Breast epithelium (tissue), 4 donors: ENCODE measurements around the gene ACVR1B. TPM values are rescaled to one million over a fixed set of nuclear protein-coding genes. Genes with fewer than 3 reads are reported as not detected.

Source experiments
- DNase-seq, 2 donors: peaks; one replicate each; pipeline ENCODE4 v3.0.0-alpha.2; 2019; ENCODE audit warnings: low spot score in 2 of 2
- H3K27ac ChIP-seq, 2 donors: fragments of 200-600 bp; sonication (generic) in 1 of 2; one replicate each; pipeline ENCODE4 v1.5.1; 2016 to 2019; ENCODE audit warnings: mild to moderate bottlenecking in 1 of 2
- H3K27me3 ChIP-seq, 2 donors: fragments of 200-600 bp; sonication (generic) in 1 of 2; one replicate each; pipeline versions ENCODE4 v1.5.1 to v1.6.0; 2017 to 2019; ENCODE audit warnings: control low read depth in 1 of 2, mild to moderate bottlenecking in 1 of 2
- H3K36me3 ChIP-seq: fragments of 200-600 bp; one replicate; pipeline ENCODE4 v1.5.1; 2019
- H3K4me1 ChIP-seq, 2 donors: fragments of 200-600 bp; sonication (generic); one replicate each; pipeline ENCODE4 v1.5.1; 2016 to 2019; ENCODE audit warnings: control low read depth in 1 of 2
- H3K4me3 ChIP-seq, 3 donors: fragments of 200-600 bp; sonication (generic); 1 replicate in 2 of 3; 2 replicates in 1 of 3; pipeline ENCODE4 v1.5.1; 2016 to 2019; ENCODE audit warnings: mild to moderate bottlenecking in 3 of 3, moderate library complexity in 2 of 3
- H3K9me3 ChIP-seq, 2 donors: fragments of 200-600 bp; sonication (generic) in 1 of 2; one replicate each; pipeline ENCODE4 v1.5.1; 2016 to 2019; ENCODE audit warnings: control low read depth in 1 of 2
- POLR2A ChIP-seq: fragments of 450-650 bp; IDR thresholded peaks from one replicate; pipeline ENCODE4 v1.6.1; 2016; ENCODE audit warnings: antibody characterized with exemption, mild to moderate bottlenecking, moderate library complexity
- POLR2AphosphoS5 ChIP-seq, 3 donors: sonication (generic); formaldehyde crosslinking; IDR thresholded peaks; one replicate each; pipeline ENCODE4 v1.6.1; 2017; ENCODE audit warnings: antibody characterized with exemption in 3 of 3
- intact Hi-C: fragments of 100-400 bp; cut with DNase I; formaldehyde crosslinking; loops from one replicate; pipeline ENCODE4 v1.15.1; 2023; ENCODE audit warnings: low total_unique reads
- total RNA-seq, 3 donors: library from RNA; depleted of rRNA; stranded (reverse); fragments of >200 nt; gene quantifications; one replicate each; pipeline ENCODE4 v1.1.0, GENCODE V29; 2016
- TF ChIP-seq, protein P1 (sequence below), 3 donors: fragments of 450-650 bp; IDR thresholded peaks; one replicate each; pipeline ENCODE4 v1.5.1; 2016 to 2017; ENCODE audit warnings: antibody characterized with exemption in 3 of 3, mild to moderate bottlenecking in 3 of 3, moderate library complexity in 3 of 3

The ACVR1B gene
- total RNA-seq, 3 donors from 2014 or later = 12.3 to 26.3 (median 23.6) TPM

DNA sequence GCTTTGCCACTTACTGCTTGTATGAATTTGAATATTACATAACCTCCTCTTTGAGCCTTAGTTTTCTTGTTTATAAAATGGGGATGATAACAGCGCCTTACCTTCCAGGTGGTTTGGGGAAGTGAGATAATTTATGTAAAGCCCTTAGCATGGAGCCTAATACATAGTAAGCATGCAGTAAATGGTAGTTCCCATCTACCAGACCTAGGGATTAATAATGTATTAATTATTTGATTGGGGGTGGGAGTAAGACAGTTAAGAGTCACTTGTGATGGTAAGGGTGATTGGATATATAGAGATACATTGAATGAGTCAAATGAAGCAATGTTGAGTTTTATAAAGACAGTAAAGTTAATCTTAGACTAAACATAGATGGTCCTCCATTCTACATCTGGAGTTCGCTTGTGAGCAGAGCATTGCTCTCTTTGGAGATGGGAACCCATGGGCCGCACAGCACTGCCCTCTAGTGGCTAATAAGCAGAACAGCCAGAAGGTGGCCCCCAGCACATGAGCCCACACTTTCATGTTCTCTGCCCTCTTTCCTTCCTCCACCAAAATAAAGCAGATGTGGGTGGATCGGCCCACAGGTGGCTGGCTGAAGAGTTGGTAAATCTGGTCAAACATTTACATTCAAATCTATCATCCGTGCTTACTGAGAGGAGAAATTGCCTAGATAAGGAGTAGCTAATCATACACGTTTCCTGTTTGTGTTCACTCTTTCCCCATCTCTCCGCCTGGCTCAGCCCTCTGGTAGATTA is 28.7 kb downstream of the ACVR1B start:
- Histone ChIP-seq H3K4me1 (no peaks in the 10 kb centered on the region), H3K9me3 (no peaks in the 10 kb centered on the region), H3K36me3 (peaks cover 4% of the 10 kb centered on the region), H3K27ac (no peak overlapping the region), H3K4me3 (no peak overlapping the region), H3K27me3 (no peaks in the 10 kb centered on the region)
- DNase-seq = peak; percentile 49 to 67
- TF ChIP-seq, protein P1, sequence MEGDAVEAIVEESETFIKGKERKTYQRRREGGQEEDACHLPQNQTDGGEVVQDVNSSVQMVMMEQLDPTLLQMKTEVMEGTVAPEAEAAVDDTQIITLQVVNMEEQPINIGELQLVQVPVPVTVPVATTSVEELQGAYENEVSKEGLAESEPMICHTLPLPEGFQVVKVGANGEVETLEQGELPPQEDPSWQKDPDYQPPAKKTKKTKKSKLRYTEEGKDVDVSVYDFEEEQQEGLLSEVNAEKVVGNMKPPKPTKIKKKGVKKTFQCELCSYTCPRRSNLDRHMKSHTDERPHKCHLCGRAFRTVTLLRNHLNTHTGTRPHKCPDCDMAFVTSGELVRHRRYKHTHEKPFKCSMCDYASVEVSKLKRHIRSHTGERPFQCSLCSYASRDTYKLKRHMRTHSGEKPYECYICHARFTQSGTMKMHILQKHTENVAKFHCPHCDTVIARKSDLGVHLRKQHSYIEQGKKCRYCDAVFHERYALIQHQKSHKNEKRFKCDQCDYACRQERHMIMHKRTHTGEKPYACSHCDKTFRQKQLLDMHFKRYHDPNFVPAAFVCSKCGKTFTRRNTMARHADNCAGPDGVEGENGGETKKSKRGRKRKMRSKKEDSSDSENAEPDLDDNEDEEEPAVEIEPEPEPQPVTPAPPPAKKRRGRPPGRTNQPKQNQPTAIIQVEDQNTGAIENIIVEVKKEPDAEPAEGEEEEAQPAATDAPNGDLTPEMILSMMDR (IDR thresholded peaks at IDR 0.05) = peak; percentile 62 to 93 (median 91)
- no peak for TF ChIP-seq POLR2AphosphoS5 (IDR thresholded peaks at IDR 0.05)
- no peak for TF ChIP-seq POLR2A
- intact Hi-C loops = no loop called here

DNA sequence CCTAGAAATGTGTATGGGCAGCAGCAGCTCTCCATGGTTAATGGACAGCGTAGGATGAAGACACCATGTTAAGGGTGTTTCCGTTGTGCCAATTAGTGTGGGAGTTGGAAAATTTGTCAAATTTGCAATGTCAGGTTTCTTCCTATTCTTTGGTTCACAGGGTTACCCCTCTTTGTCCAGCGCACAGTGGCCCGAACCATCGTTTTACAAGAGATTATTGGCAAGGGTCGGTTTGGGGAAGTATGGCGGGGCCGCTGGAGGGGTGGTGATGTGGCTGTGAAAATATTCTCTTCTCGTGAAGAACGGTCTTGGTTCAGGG is 29.3 kb downstream of the ACVR1B start:
- H3K27ac ChIP-seq = no peak overlapping the region
- H3K4me3 ChIP-seq = no peak overlapping the region
- H3K27me3 ChIP-seq = no peaks in the 10 kb centered on the region
- H3K36me3 ChIP-seq = peaks cover 4% of the 10 kb centered on the region
- TF ChIP-seq, protein P1 (IDR thresholded peaks at IDR 0.05) = no peak
- TF ChIP-seq POLR2A = no peak
- TF ChIP-seq POLR2AphosphoS5 (IDR thresholded peaks at IDR 0.05) = no peak
- H3K4me1 ChIP-seq = no peaks in the 10 kb centered on the region
- H3K9me3 ChIP-seq = no peaks in the 10 kb centered on the region
- intact Hi-C loops = no loop called here
- DNase-seq = no peak

DNA sequence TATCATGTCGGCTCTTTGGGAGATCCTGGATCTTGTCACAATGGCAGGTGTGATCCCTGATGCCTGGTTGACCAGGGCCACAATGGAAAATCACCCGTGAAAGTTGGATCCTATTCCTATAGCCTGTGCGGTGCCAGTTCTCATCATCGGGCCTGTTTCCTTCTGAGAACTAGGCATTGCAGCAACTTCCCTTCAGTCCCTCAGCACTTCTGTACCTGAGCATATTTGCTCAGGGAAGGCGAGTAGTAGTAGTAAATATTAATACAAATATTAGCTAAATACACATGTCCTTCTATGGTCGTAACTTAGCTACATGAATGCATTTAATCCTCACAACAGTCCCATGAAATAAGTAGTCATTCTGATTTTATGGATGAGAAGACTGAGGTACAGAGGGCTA is 33.2 kb downstream of the ACVR1B start:
- H3K9me3 ChIP-seq = no peaks in the 10 kb centered on the region
- H3K36me3 ChIP-seq = peaks cover 8% of the 10 kb centered on the region
- no peaks in the 10 kb centered on the region for H3K4me1 ChIP-seq
- DNase-seq = no peak
- intact Hi-C loops = loop anchor here (2.0 kb wide), 1 partner anchor 42 kb away; no protein-coding TSS in a partner anchor
- H3K27ac ChIP-seq = peak overlapping the region in 1 of 2 donors; percentile 28
- H3K4me3 ChIP-seq = no peak overlapping the region
- H3K27me3 ChIP-seq = no peaks in the 10 kb centered on the region
- TF ChIP-seq, protein P1 (IDR thresholded peaks at IDR 0.05) = no peak
- TF ChIP-seq POLR2AphosphoS5 (IDR thresholded peaks at IDR 0.05) (no peak), POLR2A (no peak)

DNA sequence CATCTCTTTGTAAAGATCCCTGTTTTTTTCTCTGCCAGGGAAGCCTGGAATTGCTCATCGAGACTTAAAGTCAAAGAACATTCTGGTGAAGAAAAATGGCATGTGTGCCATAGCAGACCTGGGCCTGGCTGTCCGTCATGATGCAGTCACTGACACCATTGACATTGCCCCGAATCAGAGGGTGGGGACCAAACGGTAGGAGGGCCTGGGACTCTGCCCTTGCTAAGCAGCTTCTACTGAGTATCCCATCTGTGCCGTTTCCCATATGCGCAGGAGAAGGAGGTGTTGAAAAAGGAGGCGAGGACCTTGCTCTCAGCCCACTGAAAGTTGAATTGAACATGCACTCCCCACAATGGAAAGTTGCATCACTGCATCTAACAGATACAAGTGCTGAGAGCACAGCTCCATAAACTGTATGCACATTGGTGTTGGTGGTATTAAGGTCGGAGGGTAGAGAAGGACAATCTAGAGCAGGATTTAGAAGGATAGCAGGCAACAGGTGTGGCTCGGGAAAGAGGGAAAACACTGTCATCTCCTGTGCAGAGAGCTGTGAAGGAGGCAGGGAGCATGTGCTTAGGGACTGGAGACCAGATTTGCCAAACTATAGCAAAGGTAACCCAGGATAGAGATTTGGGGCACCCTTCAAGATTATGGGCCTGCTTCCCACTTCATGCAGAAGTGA is 33.8 kb downstream of the ACVR1B start:
- intact Hi-C loops = loop anchor here (2.0 kb wide), 1 partner anchor 42 kb away; no protein-coding TSS in a partner anchor
- DNase-seq = no peak
- Histone ChIP-seq H3K4me3 (no peak overlapping the region), H3K27ac (peak overlapping the region in 1 of 2 donors; percentile 28), H3K27me3 (no peaks in the 10 kb centered on the region), H3K4me1 (no peaks in the 10 kb centered on the region), H3K36me3 (peaks cover 8% of the 10 kb centered on the region), H3K9me3 (no peaks in the 10 kb centered on the region)
- no peak for TF ChIP-seq POLR2AphosphoS5 (IDR thresholded peaks at IDR 0.05)

DNA sequence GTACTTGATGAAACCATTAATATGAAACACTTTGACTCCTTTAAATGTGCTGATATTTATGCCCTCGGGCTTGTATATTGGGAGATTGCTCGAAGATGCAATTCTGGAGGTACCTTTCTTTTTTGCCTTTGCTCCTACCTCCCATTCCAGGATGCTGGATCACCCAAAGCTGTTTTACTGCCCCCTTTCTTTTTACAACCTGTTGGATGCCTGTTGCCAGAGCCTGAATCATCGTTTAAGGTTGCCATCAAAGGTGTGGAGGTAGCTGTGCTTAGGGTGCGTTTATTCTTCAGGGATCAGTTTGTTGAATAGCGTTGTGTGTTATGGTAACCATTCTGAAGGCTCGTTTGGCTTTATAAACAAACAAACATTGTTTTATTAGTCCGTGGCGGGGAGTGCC is 35.3 kb downstream of the ACVR1B start:
- no peaks in the 10 kb centered on the region for H3K27me3 ChIP-seq
- no peak for TF ChIP-seq POLR2AphosphoS5 (IDR thresholded peaks at IDR 0.05)
- TF ChIP-seq POLR2A = no peak
- TF ChIP-seq, protein P1 (IDR thresholded peaks at IDR 0.05) = no peak
- intact Hi-C loops = no loop called here
- no peak overlapping the region for H3K27ac ChIP-seq
- DNase-seq = no peak
- H3K9me3 ChIP-seq = no peaks in the 10 kb centered on the region
- H3K4me1 ChIP-seq = no peaks in the 10 kb centered on the region
- H3K36me3 ChIP-seq = peaks cover 8% of the 10 kb centered on the region
- no peak overlapping the region for H3K4me3 ChIP-seq
